T-helper 2 cell treated with Interferon-gamma antibody and Interleukin-4, amounts not matched to agents 100 ng/mL and 5 ng/mL, for 36 hours (primary cell): ENCODE measurements around the gene ZBTB20. TPM values are rescaled to one million over a fixed set of nuclear protein-coding genes. Genes with fewer than 3 reads are reported as not detected.

Experiments used
- intact Hi-C: fragments of 100-400 bp; cut with micrococcal nuclease; formaldehyde crosslinking; loops from one replicate; pipeline ENCODE4 v1.15.1; 2023
- total RNA-seq: library from RNA; stranded (reverse); gene quantifications from 2 replicates; pipeline ENCODE4 v1.2.3, GENCODE V29; 2022

ZBTB20 gene
- total RNA-seq, 1 donor from 2014 or later, result 8.0 TPM

- intact Hi-C loops, result no loop called here
Measured at GRCh38 chr3:114595522-114596028, 551.5 kb downstream of the ZBTB20 start.

- intact Hi-C loops, result no loop called here
Measured at GRCh38 chr3:114590309-114591047, 556.6 kb downstream of the ZBTB20 start.

- intact Hi-C loops, result no loop called here
Measured at GRCh38 chr3:114587986-114588385, 559.1 kb downstream of the ZBTB20 start.

GRCh38 chr3:114586119-114586518, 561.0 kb downstream of the ZBTB20 start:
- intact Hi-C loops, result no loop called here

- intact Hi-C loops, result no loop called here
Measured at GRCh38 chr3:114585687-114586086, 561.4 kb downstream of the ZBTB20 start.

- intact Hi-C loops, result no loop called here
Measured at GRCh38 chr3:114584734-114585371, 562.2 kb downstream of the ZBTB20 start.

- intact Hi-C loops, result no loop called here
Measured at GRCh38 chr3:114582929-114583328, 564.2 kb downstream of the ZBTB20 start.

GRCh38 chr3:114572364-114573062, 574.6 kb downstream of the ZBTB20 start:
- intact Hi-C loops, result no loop called here

- intact Hi-C loops, result no loop called here
Measured at GRCh38 chr3:114571363-114571762, 575.7 kb downstream of the ZBTB20 start.

GRCh38 chr3:114569186-114569585, 577.9 kb downstream of the ZBTB20 start:
- intact Hi-C loops, result no loop called here

GRCh38 chr3:114567771-114568170, 579.3 kb downstream of the ZBTB20 start:
- intact Hi-C loops, result no loop called here

- intact Hi-C loops, result no loop called here
Measured at GRCh38 chr3:114566767-114567166, 580.3 kb downstream of the ZBTB20 start.

GRCh38 chr3:114566162-114566755, 580.8 kb downstream of the ZBTB20 start:
- intact Hi-C loops, result no loop called here

GRCh38 chr3:114565216-114565615, 581.9 kb downstream of the ZBTB20 start:
- intact Hi-C loops, result no loop called here

GRCh38 chr3:114563720-114564119, 583.4 kb downstream of the ZBTB20 start:
- intact Hi-C loops, result no loop called here

GRCh38 chr3:114562557-114562956, 584.5 kb downstream of the ZBTB20 start:
- intact Hi-C loops, result no loop called here

- intact Hi-C loops, result no loop called here
Measured at GRCh38 chr3:114558271-114558670, 588.8 kb downstream of the ZBTB20 start.

GRCh38 chr3:114557791-114558190, 589.3 kb downstream of the ZBTB20 start:
- intact Hi-C loops, result no loop called here

- intact Hi-C loops, result no loop called here
Measured at GRCh38 chr3:114556657-114557213, 590.4 kb downstream of the ZBTB20 start.

GRCh38 chr3:114554731-114555130, 592.4 kb downstream of the ZBTB20 start:
- intact Hi-C loops, result no loop called here

- intact Hi-C loops, result no loop called here
Measured at GRCh38 chr3:114553949-114554593, 593.0 kb downstream of the ZBTB20 start.
